ENCODE results near the gene RAD21L1. TPM values are rescaled to one million over a fixed set of nuclear protein-coding genes. Genes with fewer than 3 reads are reported as not detected.

Gene RAD21L1
- total and polyA plus RNA-seq, 2 of the 8 experiments (the other 6 are each of a cell fraction or from before 2014, with no cell fraction given) = 0.06 to 0.26 TPM

DNA sequence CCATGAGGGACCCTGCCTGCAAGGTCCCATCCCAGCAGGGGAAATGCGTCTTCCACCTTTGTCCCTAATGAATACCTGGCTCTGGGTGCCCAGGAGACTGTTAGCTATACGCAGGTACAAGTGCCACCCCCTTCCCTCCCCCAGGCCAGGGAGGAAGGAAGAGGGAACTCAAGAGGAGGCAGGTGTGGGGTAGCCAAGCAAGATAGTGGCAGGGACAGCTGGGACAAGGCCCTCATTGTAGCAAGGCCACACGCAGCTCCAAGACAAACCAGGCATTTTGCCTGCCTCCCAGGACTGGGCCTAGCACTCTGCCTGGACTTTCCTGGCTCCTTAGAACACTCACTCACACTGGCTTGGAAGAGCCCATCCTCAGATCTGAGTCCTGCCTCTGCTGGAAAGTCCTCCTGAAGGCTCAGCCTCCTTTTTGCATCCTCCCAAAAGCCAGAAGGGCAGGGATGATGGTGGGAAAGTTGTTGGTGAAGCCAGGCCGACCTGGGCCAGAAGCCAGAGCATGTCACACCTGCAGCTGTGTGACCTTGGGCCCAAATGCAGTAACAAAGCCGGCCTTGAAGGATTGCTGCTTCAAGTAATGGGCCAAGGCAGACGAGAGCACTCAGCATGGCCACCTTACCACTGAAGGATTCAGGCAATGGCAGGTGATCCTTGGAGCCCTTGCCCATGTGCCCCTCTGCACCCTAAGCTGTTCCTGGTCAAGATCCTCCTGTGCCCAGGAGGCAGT lies 68.0 kb downstream of the RAD21L1 start (continued):
- TF ChIP-seq MAX (IDR thresholded peaks at IDR 0.05) (no peak), ZNF274 (IDR thresholded peaks at IDR 0.05; ENCODE audit: borderline replicate concordance, extremely low read depth, low read length) (no peak), ASH2L (IDR thresholded peaks at IDR 0.05; ENCODE audit: low read length) (no peak), FOSL1 (IDR thresholded peaks at IDR 0.05; ENCODE audit: insufficient read depth, low read depth, low read length) (no peak), BACH1 (IDR thresholded peaks at IDR 0.05; ENCODE audit: low read length) (no peak), HDAC2 (IDR thresholded peaks at IDR 0.05; ENCODE audit: borderline replicate concordance in 1 of 2, low read depth in 2 of 2, low read length in 2 of 2) (no peak)
- TF ChIP-seq, protein P1, sequence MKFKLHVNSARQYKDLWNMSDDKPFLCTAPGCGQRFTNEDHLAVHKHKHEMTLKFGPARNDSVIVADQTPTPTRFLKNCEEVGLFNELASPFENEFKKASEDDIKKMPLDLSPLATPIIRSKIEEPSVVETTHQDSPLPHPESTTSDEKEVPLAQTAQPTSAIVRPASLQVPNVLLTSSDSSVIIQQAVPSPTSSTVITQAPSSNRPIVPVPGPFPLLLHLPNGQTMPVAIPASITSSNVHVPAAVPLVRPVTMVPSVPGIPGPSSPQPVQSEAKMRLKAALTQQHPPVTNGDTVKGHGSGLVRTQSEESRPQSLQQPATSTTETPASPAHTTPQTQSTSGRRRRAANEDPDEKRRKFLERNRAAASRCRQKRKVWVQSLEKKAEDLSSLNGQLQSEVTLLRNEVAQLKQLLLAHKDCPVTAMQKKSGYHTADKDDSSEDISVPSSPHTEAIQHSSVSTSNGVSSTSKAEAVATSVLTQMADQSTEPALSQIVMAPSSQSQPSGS (IDR thresholded peaks at IDR 0.05; ENCODE audit: low read length) = no peak

Measured in H1 (cell line).